GM12878 (cell line): Measurements from ENCODE around the gene LRRK1. TPM values are rescaled to one million over a fixed set of nuclear protein-coding genes. Genes with fewer than 3 reads are reported as not detected.

Source experiments
- ATAC-seq: fragments of 200-7000 bp; cut with Tn5 transposase; 3 replicates; pipeline ENCODE4 v1.9.1; 2020; ENCODE audit warnings: mild to moderate bottlenecking, moderate library complexity
- BruUV-seq: library from RNA; stranded (reverse); fragments of 400-500 nt; replicated peaks from 2 replicates; lab custom pipeline; 2021; lab: Mats Ljungman, UMichigan
- CTCF ChIA-PET: fragments of 300-600 bp; sonication (Branson Sonifier 250); formaldehyde crosslinking; extraction: SDS; loops from one replicate; lab custom pipeline; 2021; ENCODE audit warnings: inconsistent platforms; lab: Yijun Ruan, JAX
- POLR2A ChIA-PET: fragments of 350-600 bp; formaldehyde crosslinking; extraction: SDS; loops from one replicate; lab custom pipeline; 2021; ENCODE audit warnings: inconsistent platforms; lab: Charles Lee
- RAD21 ChIA-PET: fragments of 300-600 bp; sonication (Branson Sonifier 250); formaldehyde crosslinking; loops from one replicate; lab custom pipeline; 2023; ENCODE audit warnings: antibody characterized with exemption; ENCODE audit not compliant: unreplicated experiment; lab: Charles Lee
- SMC1A ChIA-PET: fragments of 300-600 bp; sonication (Branson Sonifier 250); formaldehyde crosslinking; loops from one replicate; lab custom pipeline; 2023; ENCODE audit not compliant: unreplicated experiment, uncharacterized antibody; lab: Charles Lee
- DNase-seq: peaks from one replicate; pipeline ENCODE4 v3.0.0-alpha.2; 2011; ENCODE audit warnings: low read depth, low spot score
- FAIRE-seq: peaks from 3 replicates; lab custom pipeline; 2011; peaks lifted over from hg19 to GRCh38; lab: Jason Lieb, UNC
- H2AFZ ChIP-seq: 2 replicates; pipeline ENCODE4 v1.6.0; 2011; ENCODE audit warnings: low read depth, low read length, control low read depth; ENCODE audit not compliant: control insufficient read depth
- H3K27ac ChIP-seq: 2 replicates; pipeline ENCODE4 v1.5.1; 2011; ENCODE audit warnings: control low read depth; ENCODE audit not compliant: control insufficient read depth, insufficient read depth
- H3K27me3 ChIP-seq, 2 experiments: replicated peaks in 1 of 2; 2 replicates each; pipeline versions ENCODE4 v1.6.0 to v1.6.1; 2011; ENCODE audit warnings: low read length in 1 of 2; ENCODE audit not compliant: control insufficient read depth in 2 of 2, insufficient read depth in 2 of 2
- H3K36me3 ChIP-seq, 2 experiments: 2 replicates each; pipeline ENCODE4 v1.5.1; 2011; ENCODE audit warnings: low read length in 1 of 2; ENCODE audit not compliant: control insufficient read depth in 2 of 2, insufficient read depth in 2 of 2
- H3K4me1 ChIP-seq: 2 replicates; pipeline ENCODE4 v1.6.1; 2011; ENCODE audit warnings: mild to moderate bottlenecking, low read length, moderate library complexity, mixed read lengths; ENCODE audit not compliant: control insufficient read depth, insufficient read depth
- H3K4me2 ChIP-seq: 2 replicates; pipeline ENCODE4 v1.6.0; 2011; ENCODE audit warnings: control low read depth; ENCODE audit not compliant: control insufficient read depth, insufficient read depth
- H3K4me3 ChIP-seq: fragments of 200-600 bp; sonication (generic); 2 replicates; pipeline ENCODE4 v1.5.1; 2016
- H3K79me2 ChIP-seq: 2 replicates; pipeline ENCODE4 v1.6.0; 2011; ENCODE audit warnings: low read length; ENCODE audit not compliant: control insufficient read depth, insufficient read depth
- H3K9ac ChIP-seq: 2 replicates; pipeline ENCODE4 v1.8.0; 2011; ENCODE audit warnings: low read length, control low read depth, mixed read lengths; ENCODE audit not compliant: control insufficient read depth, insufficient read depth
- H3K9me3 ChIP-seq: replicated peaks from 3 replicates; pipeline ENCODE4 v1.5.1; 2011; ENCODE audit warnings: mild to moderate bottlenecking, low read length; ENCODE audit not compliant: control insufficient read depth, insufficient read depth
- H4K20me1 ChIP-seq: 2 replicates; pipeline ENCODE4 v1.6.0; 2011; ENCODE audit not compliant: control insufficient read depth, insufficient read depth
- ATF2 ChIP-seq: IDR thresholded peaks from 2 replicates; pipeline ENCODE4 v1.6.1; 2012; ENCODE audit warnings: low read length, inconsistent platforms
- BCL11A ChIP-seq: IDR thresholded peaks from 2 replicates; pipeline ENCODE4 v1.6.1; 2011; ENCODE audit warnings: low read depth, low read length
- CREB1 ChIP-seq: IDR thresholded peaks from 2 replicates; pipeline ENCODE4 v1.6.1; 2012; ENCODE audit warnings: low read depth, mild to moderate bottlenecking, inconsistent platforms
- CREM ChIP-seq: IDR thresholded peaks from 2 replicates; pipeline ENCODE4 v1.6.1; 2014; ENCODE audit warnings: antibody characterized with exemption, low read depth
- EZH2 ChIP-seq: IDR thresholded peaks from 2 replicates; pipeline ENCODE4 v1.6.1; 2012; ENCODE audit warnings: low read depth, mild to moderate bottlenecking, control low read depth, inconsistent platforms, low read length, borderline replicate concordance; ENCODE audit not compliant: control insufficient read depth
- NFYB ChIP-seq: IDR thresholded peaks from 2 replicates; pipeline ENCODE4 v1.6.1; 2011; ENCODE audit warnings: low read depth, mild to moderate bottlenecking, low read length, improper control_type of control experiment, moderate library complexity; ENCODE audit not compliant: insufficient read depth
- POU2F2 ChIP-seq: IDR thresholded peaks from 3 replicates; pipeline ENCODE4 v1.6.1; 2011; ENCODE audit warnings: low read depth, mild to moderate bottlenecking, low read length, borderline replicate concordance
- RFX5 ChIP-seq: IDR thresholded peaks from 2 replicates; pipeline ENCODE4 v1.6.1; 2011; ENCODE audit warnings: low read depth, low read length, improper control_type of control experiment
- SPI1 ChIP-seq: IDR thresholded peaks from 2 replicates; pipeline ENCODE4 v1.6.1; 2011; ENCODE audit warnings: low read depth, mild to moderate bottlenecking, low read length, moderate library complexity, borderline replicate concordance; ENCODE audit not compliant: insufficient read depth
- SREBF1 ChIP-seq: IDR thresholded peaks from 2 replicates; pipeline ENCODE4 v1.6.1; 2012; ENCODE audit warnings: mild to moderate bottlenecking, low read length
- ZNF622 ChIP-seq: fragments of 450-650 bp; IDR thresholded peaks from 2 replicates; pipeline ENCODE4 v1.6.1; 2017; ENCODE audit warnings: mild to moderate bottlenecking, inconsistent platforms
- WGBS: methylation state at CpG from one replicate; pipeline ENCODE4 v1.1.6; 2016; ENCODE audit warnings: low lambda C conversion rate; ENCODE audit not compliant: insufficient replicate concordance, insufficient coverage; ENCODE audit errors: missing lambda C conversion rate; 5-methylcytosine and 5-hydroxymethylcytosine counted together
- in situ Hi-C: fragments of 300-500 bp; cut with MboI; formaldehyde crosslinking; loops from 9 replicates; pipeline ENCODE4 v1.14.3; 2018; ENCODE audit warnings: mixed read lengths
- intact Hi-C: fragments of 100-400 bp; cut with micrococcal nuclease; formaldehyde crosslinking; loops from one replicate; pipeline ENCODE4 v1.14.2; 2022; ENCODE audit not compliant: unreplicated experiment
- polyA plus RNA-seq, 11 experiments: library from polyadenylated mRNA; depleted of rRNA in 4 of 11; unstranded in 6 of 11; stranded (reverse) in 5 of 11; fragments of >200 nt; fragmentation: Nextera tagmentation in 4 of 11; fragmentation: Illumina TruSeq in 1 of 11; extraction: Ambion mirVana in 4 of 11; extraction: Trizol in 1 of 11; gene quantifications; 1 replicate in 1 of 11; 2 replicates in 10 of 11; pipeline versions ENCODE4 v1.2.1 to v1.2.3, GENCODE V29; 2011 to 2016; ENCODE audit warnings: inconsistent platforms in 2 of 11, missing spikeins in 2 of 11, low read depth in 1 of 11
- total RNA-seq, 4 experiments: library from RNA; depleted of rRNA in 3 of 4; stranded (reverse); fragments of >200 nt in 3 of 4; fragmentation: Illumina TruSeq in 1 of 4; extraction: Trizol in 1 of 4; gene quantifications; 2 replicates each; pipeline versions ENCODE4 v1.2.1 to v1.2.3, GENCODE V29; 2013 to 2021
- TF ChIP-seq, protein P1 (sequence below): IDR thresholded peaks from 2 replicates; pipeline ENCODE4 v1.6.1; 2011; ENCODE audit warnings: low read depth, mild to moderate bottlenecking, low read length, moderate library complexity, borderline replicate concordance; ENCODE audit errors: extremely low read depth

Gene LRRK1
- total and polyA plus RNA-seq, 10 of the 15 experiments (the other 5 are each of a cell fraction or from before 2014, with no cell fraction given): 2.2 to 58.3 (median 17.9) TPM

DNA sequence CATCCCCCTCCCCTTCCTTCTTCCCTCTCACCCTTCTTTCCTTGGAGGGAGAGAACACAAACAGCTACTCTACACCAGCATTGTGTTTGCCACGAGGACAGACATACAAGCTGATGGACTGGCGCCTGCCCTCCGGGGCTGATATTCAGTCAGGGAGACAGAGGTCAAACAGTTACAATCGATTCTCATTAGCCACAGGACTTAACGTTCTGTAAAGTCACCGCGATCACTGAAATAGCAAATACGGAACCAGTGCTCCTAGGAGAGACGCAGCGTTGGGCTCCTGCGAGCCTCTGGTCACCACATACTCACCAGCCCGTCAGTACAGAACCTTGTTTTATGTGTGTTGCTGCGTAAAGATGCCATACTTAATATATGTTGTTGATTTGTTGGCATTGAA is 108.8 kb downstream of the LRRK1 start:
- H3K27me3 ChIP-seq: no peaks in the 10 kb centered on the region
- no peak overlapping the region for H3K4me3 ChIP-seq
- H2AFZ ChIP-seq: no peak overlapping the region
- ChIA-PET SMC1A (no interaction called here), CTCF (interaction anchor here (1.0 kb wide), 1 partner anchor 19 kb away, joined by 3 read pairs; no protein-coding TSS in a partner anchor), RAD21 (no interaction called here), POLR2A (no interaction called here)
- in situ Hi-C loops: loop anchor here (5.0 kb wide), 1 partner anchor 234 kb away; no protein-coding TSS in a partner anchor
- TF ChIP-seq NFYB (no peak), ZNF622 (no peak), EZH2 (no peak), CREM (no peak), ATF2 (no peak), CREB1 (no peak), SREBF1 (no peak), SPI1 (no peak), POU2F2 (no peak), RFX5 (no peak), BCL11A (no peak)
- TF ChIP-seq, protein P1, sequence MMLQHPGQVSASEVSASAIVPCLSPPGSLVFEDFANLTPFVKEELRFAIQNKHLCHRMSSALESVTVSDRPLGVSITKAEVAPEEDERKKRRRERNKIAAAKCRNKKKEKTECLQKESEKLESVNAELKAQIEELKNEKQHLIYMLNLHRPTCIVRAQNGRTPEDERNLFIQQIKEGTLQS: no peak
- H3K4me2 ChIP-seq: no peak overlapping the region
- WGBS: 93% methylated on average over 13 of the region's 13 CpGs
- FAIRE-seq (no peak), ATAC-seq (no peak), DNase-seq (no peak)
- no peaks in the 10 kb centered on the region for H3K4me1 ChIP-seq
- no peaks in the 10 kb centered on the region for H3K79me2 ChIP-seq
- H3K27ac ChIP-seq: no peak overlapping the region
- no TSS peak for BruUV-seq
- intact Hi-C loops: no loop called here
- peaks cover 21 to 30% of the 10 kb centered on the region in 2 experiments for H3K36me3 ChIP-seq
- H4K20me1 ChIP-seq: no peaks in the 10 kb centered on the region
- H3K9me3 ChIP-seq: no peaks in the 10 kb centered on the region; the same call in 2 of the 3 replicates
- H3K9ac ChIP-seq: no peak overlapping the region
